PC-3 (cell line): Measurements from ENCODE around the gene UBE2QL1. TPM values are rescaled to one million over a fixed set of nuclear protein-coding genes. Genes with fewer than 3 reads are reported as not detected.

Experiments
- ATAC-seq: fragments of 200-7000 bp; cut with Tn5 transposase; 2 replicates; pipeline ENCODE4 v1.9.1; 2020; ENCODE audit warnings: mild to moderate bottlenecking, moderate library complexity
- BruUV-seq: library from RNA; stranded (reverse); fragments of 400-500 nt; replicated peaks from 2 replicates; lab custom pipeline; 2021; lab: Mats Ljungman, UMichigan
- CTCF ChIA-PET: fragments of 300-600 bp; sonication (Branson Sonifier 250); formaldehyde crosslinking; loops from one replicate; lab custom pipeline; 2022; ENCODE audit warnings: antibody characterized with exemption; lab: Charles Lee
- POLR2A ChIA-PET: fragments of 300-600 bp; sonication (Branson Sonifier 250); formaldehyde crosslinking; loops from one replicate; lab custom pipeline; 2022; ENCODE audit warnings: antibody characterized with exemption; ENCODE audit not compliant: unreplicated experiment; lab: Charles Lee
- DNase-seq: peaks from one replicate; pipeline ENCODE4 v3.0.0-alpha.2; 2015
- H2AFZ ChIP-seq: fragments of 300-600 bp; sonication (generic); 2 replicates; pipeline ENCODE4 v1.6.0; 2016; ENCODE audit warnings: antibody characterized with exemption, low read length
- H3F3A ChIP-seq: fragments of 300-600 bp; sonication (generic); one replicate; pipeline ENCODE4 v1.6.0; 2017; ENCODE audit warnings: antibody characterized with exemption, low read length, control low read depth, mild to moderate bottlenecking; ENCODE audit not compliant: unreplicated experiment
- H3K27ac ChIP-seq: fragments of 300-600 bp; sonication (generic); 2 replicates; pipeline ENCODE4 v1.5.1; 2016; ENCODE audit warnings: mild to moderate bottlenecking, low read length
- H3K27me3 ChIP-seq: fragments of 300-600 bp; sonication (generic); 2 replicates; pipeline ENCODE4 v1.6.1; 2016; ENCODE audit warnings: low read length, mixed read lengths
- H3K36me3 ChIP-seq: fragments of 300-600 bp; sonication (generic); 2 replicates; pipeline ENCODE4 v1.6.1; 2016; ENCODE audit warnings: low read depth, mixed run types, low read length, mixed read lengths
- H3K4me1 ChIP-seq: fragments of 300-600 bp; sonication (generic); 2 replicates; pipeline ENCODE4 v1.5.1; 2016; ENCODE audit warnings: low read length; ENCODE audit not compliant: insufficient read depth
- H3K4me2 ChIP-seq: fragments of 300-600 bp; sonication (generic); 2 replicates; pipeline ENCODE4 v1.6.0; 2016; ENCODE audit warnings: low read length
- H3K4me3 ChIP-seq: fragments of 300-600 bp; sonication (generic); 2 replicates; pipeline ENCODE4 v1.5.1; 2016; ENCODE audit warnings: mild to moderate bottlenecking, low read length, mixed read lengths
- H3K79me2 ChIP-seq: fragments of 300-600 bp; sonication (generic); 2 replicates; pipeline ENCODE4 v1.6.1; 2017; ENCODE audit warnings: low read length, mixed read lengths
- H3K9ac ChIP-seq: fragments of 300-600 bp; sonication (generic); 2 replicates; pipeline ENCODE4 v1.6.0; 2016; ENCODE audit warnings: mild to moderate bottlenecking, low read length
- H3K9me2 ChIP-seq: fragments of 300-600 bp; sonication (generic); replicated peaks from 2 replicates; pipeline ENCODE4 v1.6.1; 2016; ENCODE audit warnings: mixed run types, low read length, mixed read lengths
- H3K9me3 ChIP-seq: fragments of 300-600 bp; sonication (generic); 2 replicates; pipeline ENCODE4 v1.6.1; 2016; ENCODE audit warnings: low read length, mixed read lengths
- H4K20me1 ChIP-seq: fragments of 300-600 bp; sonication (generic); 2 replicates; pipeline ENCODE4 v1.6.1; 2016; ENCODE audit warnings: low read length, mixed read lengths
- CTCF ChIP-seq: fragments of 300-600 bp; sonication (generic); conservative IDR thresholded peaks from 2 replicates; pipeline ENCODE4 v1.5.1; 2017; ENCODE audit warnings: antibody characterized with exemption, low read depth, mild to moderate bottlenecking, low read length
- EZH2 ChIP-seq: fragments of 300-600 bp; sonication (generic); IDR thresholded peaks from one replicate; pipeline ENCODE4 v1.6.1; 2017; ENCODE audit warnings: antibody characterized with exemption, mild to moderate bottlenecking, low read length; ENCODE audit not compliant: unreplicated experiment
- EZH2phosphoT487 ChIP-seq: fragments of 300-600 bp; sonication (generic); IDR thresholded peaks from 2 replicates; pipeline ENCODE4 v1.6.1; 2018; ENCODE audit warnings: mild to moderate bottlenecking, antibody characterized with exemption, low read length, borderline replicate concordance
- intact Hi-C: fragments of 100-400 bp; cut with micrococcal nuclease; formaldehyde crosslinking; loops from 2 replicates; pipeline ENCODE4 v1.9.0; 2023
- total RNA-seq: library from RNA; depleted of rRNA; stranded (reverse); fragments of >200 nt; gene quantifications from 2 replicates; pipeline ENCODE4 v1.2.3, GENCODE V29; 2014

UBE2QL1 gene
- total RNA-seq, 1 experiment from 2014 or later: 8.8 TPM

- CTCF ChIA-PET: no interaction called here
- peaks cover 54% of the 10 kb centered on the region for H3K27me3 ChIP-seq
Observed at GRCh38 chr5:6535594-6535993, 86.9 kb downstream of the UBE2QL1 start.

GRCh38 chr5:6539060-6539459 is 90.4 kb downstream of the UBE2QL1 start:
- ChIA-PET CTCF (no interaction called here), POLR2A (no interaction called here)
- H3K4me3 ChIP-seq: no peak overlapping the region
- ATAC-seq (no peak), DNase-seq (no peak)
- TF ChIP-seq EZH2 (no peak), EZH2phosphoT487 (no peak), CTCF (no peak)
- intact Hi-C loops: no loop called here
- no peak overlapping the region for H3K9ac ChIP-seq
- H4K20me1 ChIP-seq: no peaks in the 10 kb centered on the region
- no peaks in the 10 kb centered on the region for H3K9me2 ChIP-seq
- no peak overlapping the region for H3K27ac ChIP-seq
- BruUV-seq: no TSS peak
- H3F3A ChIP-seq: no peaks in the 10 kb centered on the region
- H3K79me2 ChIP-seq: no peaks in the 10 kb centered on the region
- H3K9me3 ChIP-seq: no peaks in the 10 kb centered on the region
- no peak overlapping the region for H2AFZ ChIP-seq
- no peaks in the 10 kb centered on the region for H3K36me3 ChIP-seq
- H3K4me1 ChIP-seq: no peaks in the 10 kb centered on the region
- H3K27me3 ChIP-seq: peaks cover 53% of the 10 kb centered on the region
- no peak overlapping the region for H3K4me2 ChIP-seq

More at GRCh38 chr5:6535594-6535993, 86.9 kb downstream of the UBE2QL1 start:
- H3K79me2 ChIP-seq: no peaks in the 10 kb centered on the region
- intact Hi-C loops: no loop called here
- H2AFZ ChIP-seq: no peak overlapping the region
- no peaks in the 10 kb centered on the region for H3K9me2 ChIP-seq
- H3K9me3 ChIP-seq: no peaks in the 10 kb centered on the region
- DNase-seq (no peak), ATAC-seq (no peak)
- no peak overlapping the region for H3K4me2 ChIP-seq
- no TSS peak for BruUV-seq
- H3K4me3 ChIP-seq: no peak overlapping the region
- H3K27ac ChIP-seq: no peak overlapping the region
- no peaks in the 10 kb centered on the region for H3F3A ChIP-seq
- no peak overlapping the region for H3K9ac ChIP-seq
- POLR2A ChIA-PET: no interaction called here
- H3K4me1 ChIP-seq: no peaks in the 10 kb centered on the region
- no peaks in the 10 kb centered on the region for H3K36me3 ChIP-seq
- H4K20me1 ChIP-seq: no peaks in the 10 kb centered on the region
- TF ChIP-seq CTCF (no peak), EZH2 (no peak), EZH2phosphoT487 (no peak)

- H3K27ac ChIP-seq: no peak overlapping the region
- no peaks in the 10 kb centered on the region for H3K79me2 ChIP-seq
- DNase-seq (no peak), ATAC-seq (no peak)
- CTCF ChIA-PET: no interaction called here
- H3K9me2 ChIP-seq: no peaks in the 10 kb centered on the region
- H3K27me3 ChIP-seq: peaks cover 54% of the 10 kb centered on the region
- H3K36me3 ChIP-seq: no peaks in the 10 kb centered on the region
- H3K9ac ChIP-seq: no peak overlapping the region
- no peaks in the 10 kb centered on the region for H3K4me1 ChIP-seq
- intact Hi-C loops: no loop called here
- BruUV-seq: no TSS peak
- H3K9me3 ChIP-seq: no peaks in the 10 kb centered on the region
- no peak overlapping the region for H3K4me3 ChIP-seq
- no peaks in the 10 kb centered on the region for H4K20me1 ChIP-seq
- H3K4me2 ChIP-seq: no peak overlapping the region
- no peaks in the 10 kb centered on the region for H3F3A ChIP-seq
- no peak for TF ChIP-seq CTCF
- no peak for TF ChIP-seq EZH2
- no peak for TF ChIP-seq EZH2phosphoT487
- H2AFZ ChIP-seq: no peak overlapping the region
- POLR2A ChIA-PET: no interaction called here
Observed at GRCh38 chr5:6540111-6540827, 91.6 kb downstream of the UBE2QL1 start.
